D341Med (cell line): ENCODE results near the gene EFR3B.
"Not testable (repeated sequence)": the region's sequence is repeated elsewhere in the genome, so short reads cannot be mapped to it uniquely, and the experiment has no call there.

Experiments
- DNase-seq: peaks from one replicate; pipeline ENCODE4 v3.0.0; 2012; ENCODE audit warnings: low spot score

EFR3B gene

DNA sequence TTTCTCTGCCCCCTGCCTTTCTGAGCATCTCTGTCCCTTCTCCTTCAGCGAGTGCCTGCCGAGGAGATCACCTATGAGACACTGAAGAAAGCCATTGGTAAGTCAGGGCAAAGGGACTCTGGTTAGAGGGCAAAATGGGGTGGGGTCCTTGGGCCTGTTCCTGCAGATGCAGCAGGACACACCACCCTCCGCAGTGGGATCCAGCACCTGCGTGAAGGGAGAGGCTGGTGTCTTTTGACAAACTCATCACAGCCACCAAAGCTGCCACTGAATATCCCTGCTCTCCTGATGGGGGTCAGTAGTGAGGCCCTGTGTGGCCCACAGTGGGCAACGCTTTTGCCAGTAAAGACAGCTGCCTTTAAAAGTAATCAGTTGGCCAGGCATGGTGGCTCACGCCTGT, 107.8 kb downstream of the EFR3B start:
- DNase-seq, result no peak

DNA sequence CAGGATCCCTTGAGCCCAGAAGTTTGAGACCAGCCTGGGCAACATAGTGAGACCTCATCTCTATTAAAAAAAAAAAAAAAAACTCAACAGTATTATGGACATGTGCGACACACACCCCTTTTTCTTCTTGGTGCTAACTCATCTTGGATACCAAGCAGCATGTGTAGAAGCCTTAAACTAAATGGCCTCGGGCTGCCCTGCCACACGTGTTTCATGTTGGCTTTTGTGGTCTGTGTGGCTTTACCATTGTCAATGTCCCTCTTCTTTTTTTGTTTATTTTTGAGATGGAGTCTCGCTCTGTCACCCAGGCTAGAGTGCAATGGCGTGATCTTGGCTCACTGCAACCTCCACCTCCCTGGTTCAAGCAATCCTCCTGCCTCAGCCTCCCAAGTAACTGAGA, 109.1 kb downstream of the EFR3B start:
- not testable (repeated sequence) for DNase-seq

- DNase-seq, result no peak
Measured at GRCh38 chr2:25151718-25152117, 109.8 kb downstream of the EFR3B start.

DNA sequence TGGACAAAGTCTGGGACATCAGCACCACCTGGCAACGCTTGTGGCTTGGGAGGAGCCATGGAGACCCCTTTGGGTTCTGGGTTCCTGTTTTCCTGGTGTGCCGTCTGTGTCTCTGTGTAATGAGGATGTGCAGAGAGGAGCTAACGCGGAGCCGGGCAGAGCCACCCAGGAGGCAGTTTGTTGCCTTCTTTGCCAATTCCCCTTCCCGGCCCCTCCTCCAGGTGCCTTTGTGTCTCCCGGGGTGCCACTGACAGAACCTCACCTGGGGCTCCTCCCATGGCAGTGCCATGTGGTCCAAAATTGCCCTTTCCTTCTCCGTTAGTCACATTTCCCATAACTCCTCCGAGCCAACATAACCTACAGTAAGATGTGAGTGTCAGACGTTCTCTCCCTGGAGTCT, 113.5 kb downstream of the EFR3B start:
- no peak for DNase-seq

GRCh38 chr2:25158096-25158852, 116.4 kb downstream of the EFR3B start:
- no peak for DNase-seq

DNA sequence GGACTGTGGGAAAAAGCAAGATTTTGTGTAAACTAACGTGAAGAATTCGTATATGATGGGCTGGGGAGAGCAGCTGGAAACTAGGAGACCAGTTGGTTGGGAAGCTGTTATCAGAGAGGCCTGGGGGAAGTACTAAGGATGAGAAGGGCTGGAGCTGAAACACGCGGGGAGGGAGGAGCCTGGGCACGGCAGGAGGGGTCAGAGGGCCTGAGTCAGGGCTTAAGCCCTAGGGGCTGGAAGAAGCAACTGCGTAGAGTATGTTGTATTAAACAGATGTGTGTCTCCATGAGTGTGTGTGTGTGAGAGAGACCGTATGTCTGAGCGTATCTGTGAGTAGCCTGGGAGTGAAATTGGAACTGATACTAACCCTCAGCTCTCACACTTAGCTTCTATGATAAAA, 118.1 kb downstream of the EFR3B start:
- no peak for DNase-seq

DNA sequence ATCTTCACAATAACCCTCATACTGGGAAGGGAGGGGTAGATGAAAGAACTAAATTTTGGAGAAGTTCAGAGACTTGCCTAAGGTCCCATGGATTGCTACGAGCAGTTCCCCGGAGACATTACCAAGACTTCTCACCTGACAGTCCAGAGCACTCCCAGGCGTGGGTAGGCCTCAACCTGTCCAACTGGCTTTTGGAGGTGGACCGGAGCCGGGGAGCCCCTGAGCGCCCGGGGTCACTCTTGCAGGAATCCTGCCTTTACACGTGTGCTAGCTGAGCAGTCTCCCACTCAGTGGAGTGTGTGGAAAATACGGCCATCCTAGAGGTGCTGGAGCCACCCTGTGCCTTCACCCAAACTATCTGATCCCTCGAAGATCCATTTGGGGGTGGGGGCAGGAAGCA, 118.5 kb downstream of the EFR3B start:
- DNase-seq, result no peak

DNA sequence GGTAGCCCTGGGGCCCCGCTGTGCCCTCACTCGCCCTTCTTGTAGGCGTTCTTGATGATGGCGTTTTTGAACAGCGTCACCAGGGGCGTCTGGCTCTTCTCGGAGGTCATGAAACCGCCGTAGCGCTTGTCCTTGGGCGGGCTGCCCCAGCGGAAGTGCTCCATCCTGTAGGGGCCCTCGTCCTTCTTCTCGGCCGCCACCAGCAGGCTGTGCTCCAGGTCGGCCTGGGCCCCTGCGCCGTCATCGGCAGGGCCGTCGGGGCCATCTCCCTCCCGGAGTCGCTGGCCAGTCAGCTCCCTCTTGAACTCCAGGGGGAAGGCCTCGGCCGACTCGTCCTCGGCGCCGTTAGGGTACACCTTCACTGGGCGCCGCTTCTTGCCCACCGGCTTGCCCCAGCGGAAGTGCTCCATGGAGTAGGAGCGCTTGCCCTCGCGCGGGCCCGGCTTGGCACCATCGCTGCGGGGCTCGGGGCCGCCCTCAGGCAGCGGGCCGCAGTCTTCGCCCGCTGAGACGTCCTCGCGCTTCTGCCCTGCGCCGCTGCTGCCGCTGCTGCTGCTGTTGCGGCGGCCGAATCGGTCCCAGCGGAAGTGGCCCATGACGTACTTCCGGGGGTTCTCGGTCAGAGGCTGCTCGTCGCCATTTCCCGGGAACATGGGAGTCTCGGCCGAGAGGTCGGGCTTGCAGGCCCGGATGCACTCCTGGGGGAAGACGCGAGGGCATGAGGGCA, 119.3 kb downstream of the EFR3B start:
- DNase-seq, result no peak

DNA sequence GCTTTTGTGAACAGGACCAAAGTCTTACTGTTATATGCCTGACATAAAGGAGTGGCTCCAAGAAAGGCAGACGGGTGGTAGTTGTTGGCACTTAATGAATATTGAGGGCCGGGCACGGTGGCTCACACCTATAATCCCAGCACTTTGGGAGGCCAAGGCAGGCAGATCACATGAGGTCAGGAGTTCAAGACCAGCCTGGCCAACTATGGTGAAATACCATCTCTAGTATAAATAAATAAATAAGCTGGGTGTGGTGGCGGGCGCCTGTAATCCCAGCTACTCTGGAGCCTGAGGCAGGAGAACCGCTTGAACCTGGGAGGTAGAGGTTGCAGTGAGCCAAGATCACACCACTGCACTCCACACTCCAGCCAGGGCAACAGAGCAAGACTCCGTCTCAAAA, 120.2 kb downstream of the EFR3B start:
- not testable (repeated sequence) for DNase-seq

- no peak for DNase-seq
Measured at GRCh38 chr2:25164561-25164960, 122.7 kb downstream of the EFR3B start.

GRCh38 chr2:25165992-25166875, 124.4 kb downstream of the EFR3B start:
- peak; percentile 67 for DNase-seq

- DNase-seq, result peak; percentile 56
Measured at GRCh38 chr2:25168256-25169072, 126.6 kb downstream of the EFR3B start, which contains the start of gene POMC. Gene POMC, minus strand, starts transcription at chr2:25168580. Its CDS starts 3,808 bp downstream, at chr2:25164772.

GRCh38 chr2:25169073-25169470, 127.2 kb downstream of the EFR3B start:
- DNase-seq, result no peak

DNA sequence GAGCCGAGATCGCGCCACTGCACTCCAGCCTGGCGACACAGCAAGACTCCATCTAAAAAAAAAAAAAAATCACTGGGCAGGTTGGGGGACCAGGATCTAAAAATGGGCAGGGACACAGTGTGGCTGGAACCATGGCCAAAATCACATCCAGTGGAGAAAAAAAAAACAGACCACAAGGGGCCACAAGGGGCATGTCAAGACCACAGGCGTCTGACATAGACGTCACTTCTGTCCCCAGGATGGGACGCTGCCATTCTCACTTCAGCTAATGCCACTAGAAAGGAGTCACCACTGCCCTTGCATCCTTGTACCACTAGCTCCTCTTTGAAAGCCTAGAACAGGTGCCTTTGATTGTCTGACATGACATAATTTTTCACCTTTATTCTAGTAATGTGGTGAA, 129.0 kb downstream of the EFR3B start:
- no peak for DNase-seq

DNA sequence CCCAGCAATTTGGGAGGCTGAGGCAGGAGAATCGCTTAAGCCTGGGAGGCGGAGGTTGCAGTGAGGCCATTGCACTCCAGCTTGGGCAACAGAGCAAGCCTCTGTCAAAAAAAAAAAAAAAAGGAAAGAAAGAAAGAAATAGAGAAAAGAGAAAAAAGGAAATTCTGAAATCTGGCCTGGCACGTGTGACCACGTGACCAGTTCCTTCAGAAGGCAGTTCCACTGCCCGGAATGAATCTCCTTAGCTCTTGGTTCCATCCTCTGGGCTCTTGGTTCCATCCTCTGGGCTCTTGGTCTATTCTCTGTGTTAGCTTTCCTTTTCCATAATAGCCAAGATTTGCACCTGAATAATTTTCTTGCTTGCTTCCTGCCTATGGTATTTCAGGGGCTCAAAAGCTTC, 131.8 kb downstream of the EFR3B start:
- no peak for DNase-seq

- no peak for DNase-seq
Measured at GRCh38 chr2:25174192-25174861, 132.5 kb downstream of the EFR3B start.

GRCh38 chr2:25176138-25176537, 134.3 kb downstream of the EFR3B start:
- no peak for DNase-seq

- no peak for DNase-seq
Measured at GRCh38 chr2:25176541-25177181, 134.8 kb downstream of the EFR3B start.

- DNase-seq, result no peak
Measured at GRCh38 chr2:25177211-25177611, 135.3 kb downstream of the EFR3B start.

DNA sequence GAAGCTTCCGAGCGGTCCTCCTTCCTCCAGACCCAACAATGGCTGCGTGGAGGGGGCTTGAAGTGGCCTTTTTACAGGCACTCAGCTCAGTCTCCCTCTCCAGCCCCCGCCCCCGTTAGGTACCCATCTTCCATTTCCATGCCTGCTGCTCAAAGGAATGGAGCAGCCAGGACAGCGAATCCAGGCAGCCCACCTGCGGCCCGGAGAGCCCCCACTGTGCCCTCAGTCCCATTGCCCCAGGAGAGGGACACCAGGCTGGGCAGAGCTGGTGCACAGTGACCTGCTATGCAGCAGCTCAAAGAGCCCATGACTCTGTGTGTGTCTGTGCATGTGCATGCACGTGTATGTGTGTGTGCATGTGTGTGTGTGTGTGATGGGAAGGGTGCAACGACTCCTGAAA, 137.1 kb downstream of the EFR3B start:
- no peak for DNase-seq

- no peak for DNase-seq
Measured at GRCh38 chr2:25184254-25184653, 142.4 kb downstream of the EFR3B start.
